Tongue (tissue), 2 donors: ENCODE data around the gene CTSH. TPM values are rescaled to one million over a fixed set of nuclear protein-coding genes. Genes with fewer than 3 reads are reported as not detected.
A peak's percentile ranks its signal among the peaks of the same experiment; 100 is the strongest.

Experiments used
- DNase-seq: peaks from one replicate; pipeline ENCODE4 v3.0.0-alpha.2; 2015
- total RNA-seq: library from RNA; depleted of rRNA; stranded (reverse); fragments of >200 nt; gene quantifications from one replicate; pipeline ENCODE4 v1.2.3, GENCODE V29; 2014

Gene CTSH
- total RNA-seq, 1 donor from 2014 or later: 43.0 TPM

DNA sequence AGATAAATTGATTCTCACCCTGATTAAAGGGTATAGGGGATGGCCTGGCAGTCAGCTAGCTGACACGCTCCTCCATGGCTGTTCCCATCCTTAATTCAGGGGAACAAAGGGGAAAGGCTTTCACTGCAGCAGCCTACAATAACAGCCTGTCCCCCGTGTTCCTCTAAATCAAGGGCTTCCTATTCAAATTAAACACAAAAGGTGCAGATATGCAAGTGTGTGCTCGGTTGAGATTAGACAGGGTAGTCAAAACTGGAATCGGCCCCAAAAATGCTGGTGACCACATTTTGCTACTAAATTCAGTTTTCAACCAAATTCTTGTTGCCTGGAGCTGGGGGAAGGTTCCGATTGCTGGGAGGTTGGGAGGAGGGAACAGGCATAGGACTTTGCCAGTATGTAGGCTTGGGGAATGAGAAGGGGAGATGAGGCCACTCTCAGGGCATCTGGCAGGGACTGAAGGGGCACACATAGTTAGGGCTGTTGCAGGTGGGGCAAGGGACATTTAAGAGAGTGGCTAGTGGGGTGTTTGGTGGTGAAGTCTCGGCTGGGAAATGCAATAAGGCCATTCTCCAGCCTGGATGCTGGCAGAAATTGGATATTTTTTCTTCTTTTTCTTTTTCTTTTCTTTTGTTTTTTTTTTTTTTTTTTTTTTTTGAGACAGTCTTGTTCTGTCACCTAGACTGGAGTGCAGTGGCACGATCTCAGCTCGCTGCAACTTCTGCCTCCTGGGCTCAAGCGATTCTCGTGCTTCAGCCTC is 32.9 kb upstream of the CTSH start:
- DNase-seq: no peak

DNA sequence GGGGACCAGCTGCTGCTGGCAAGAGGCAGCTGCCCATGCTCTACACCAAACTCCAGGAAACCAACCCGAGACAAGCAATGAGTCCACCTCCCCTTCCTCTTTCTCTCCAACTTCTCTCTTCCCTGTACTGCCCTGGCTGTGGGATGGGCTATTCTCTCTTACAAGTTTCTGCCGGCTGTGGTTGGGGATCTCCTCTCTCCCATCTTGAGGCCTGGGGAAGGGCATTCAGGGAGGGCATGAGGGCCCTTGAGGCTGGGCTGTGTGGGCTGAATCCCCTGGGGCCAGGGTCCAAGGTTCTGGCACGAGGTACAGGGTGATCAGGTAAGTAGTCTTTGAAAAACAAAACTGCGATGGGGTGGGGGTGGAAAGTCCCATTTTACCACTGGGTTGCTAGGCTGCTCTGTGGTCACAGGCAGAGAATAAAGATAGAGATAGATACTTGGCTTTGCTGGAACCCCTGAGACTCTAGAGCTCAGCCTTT is 32.3 kb upstream of the CTSH start:
- no peak for DNase-seq

- no peak for DNase-seq
Observed at GRCh38 chr15:78976691-78977090, 31.8 kb upstream of the CTSH start.

- no peak for DNase-seq
Observed at GRCh38 chr15:78974272-78974918, 29.5 kb upstream of the CTSH start.

DNA sequence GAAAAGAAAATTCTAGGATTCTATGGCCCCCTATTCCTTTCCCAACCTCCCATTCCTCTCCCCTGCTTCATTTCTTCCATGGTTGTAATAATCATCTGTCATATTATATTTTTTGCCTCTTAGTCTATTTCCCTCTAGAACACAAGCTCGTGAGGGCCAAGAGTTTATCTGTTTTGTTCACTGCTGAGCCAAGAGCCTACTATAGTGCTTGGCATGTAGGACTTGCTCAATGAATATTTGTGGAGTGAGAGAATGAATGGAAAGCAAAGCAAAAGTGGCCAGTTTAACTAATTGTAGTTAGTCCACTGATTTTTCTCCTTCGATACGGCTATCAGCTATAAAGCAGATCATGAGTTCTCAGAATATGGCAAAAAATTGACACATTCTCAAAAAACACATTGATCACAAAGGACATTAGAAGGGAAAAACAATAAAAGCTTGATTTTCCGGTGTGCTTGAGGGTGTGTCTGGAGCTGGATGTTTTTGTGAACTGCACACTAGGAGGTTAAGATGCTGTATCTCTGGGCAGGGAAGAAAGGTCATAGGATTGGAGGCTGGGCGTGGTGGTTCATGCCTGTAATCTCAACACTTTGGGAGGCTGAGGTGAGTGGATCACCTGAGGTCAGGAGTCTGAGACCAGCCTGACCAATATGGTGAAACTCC is 25.0 kb upstream of the CTSH start:
- DNase-seq: no peak

GRCh38 chr15:78968539-78969271 is 23.9 kb upstream of the CTSH start:
- DNase-seq: no peak

GRCh38 chr15:78968114-78968513 is 23.3 kb upstream of the CTSH start:
- DNase-seq: no peak

DNA sequence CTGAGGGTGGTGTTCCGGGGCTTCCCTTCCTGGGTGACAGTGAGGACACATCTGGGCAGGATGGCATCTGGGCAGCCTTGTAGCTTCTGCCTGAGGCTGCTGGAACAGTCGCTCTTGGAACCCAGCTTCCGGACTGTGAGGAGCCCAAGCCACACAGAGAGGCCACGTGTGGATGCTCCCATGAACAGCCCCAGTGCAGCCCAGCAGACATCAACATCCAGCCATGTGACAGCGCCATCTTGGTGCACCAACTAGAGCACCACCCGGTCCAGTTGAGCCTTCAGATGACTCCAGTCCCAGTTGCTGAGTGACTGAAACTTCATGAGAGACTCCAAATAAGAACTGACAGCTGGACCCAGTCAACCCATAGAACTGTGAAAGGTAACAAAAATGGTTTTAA is 15.5 kb upstream of the CTSH start:
- no peak for DNase-seq

DNA sequence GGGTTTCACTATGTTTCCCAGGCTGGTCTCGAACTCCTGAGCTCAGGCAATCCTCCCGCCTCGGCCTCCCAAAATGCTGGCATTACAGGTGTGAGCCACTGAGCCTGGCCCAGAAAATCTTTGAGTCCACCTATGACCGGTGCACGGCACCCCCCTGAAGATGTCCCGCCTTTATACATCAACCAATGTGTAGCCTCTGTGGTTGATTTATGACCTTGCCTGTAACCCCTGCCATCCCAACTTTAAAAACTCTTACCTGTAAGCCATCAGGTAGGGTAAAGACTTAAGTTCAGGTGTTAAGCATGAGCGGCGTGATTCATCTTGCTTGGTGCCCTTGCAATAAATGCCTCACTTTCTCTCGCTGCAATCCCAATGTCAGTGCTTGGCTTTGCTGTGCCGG is 14.5 kb upstream of the CTSH start:
- no peak for DNase-seq

DNA sequence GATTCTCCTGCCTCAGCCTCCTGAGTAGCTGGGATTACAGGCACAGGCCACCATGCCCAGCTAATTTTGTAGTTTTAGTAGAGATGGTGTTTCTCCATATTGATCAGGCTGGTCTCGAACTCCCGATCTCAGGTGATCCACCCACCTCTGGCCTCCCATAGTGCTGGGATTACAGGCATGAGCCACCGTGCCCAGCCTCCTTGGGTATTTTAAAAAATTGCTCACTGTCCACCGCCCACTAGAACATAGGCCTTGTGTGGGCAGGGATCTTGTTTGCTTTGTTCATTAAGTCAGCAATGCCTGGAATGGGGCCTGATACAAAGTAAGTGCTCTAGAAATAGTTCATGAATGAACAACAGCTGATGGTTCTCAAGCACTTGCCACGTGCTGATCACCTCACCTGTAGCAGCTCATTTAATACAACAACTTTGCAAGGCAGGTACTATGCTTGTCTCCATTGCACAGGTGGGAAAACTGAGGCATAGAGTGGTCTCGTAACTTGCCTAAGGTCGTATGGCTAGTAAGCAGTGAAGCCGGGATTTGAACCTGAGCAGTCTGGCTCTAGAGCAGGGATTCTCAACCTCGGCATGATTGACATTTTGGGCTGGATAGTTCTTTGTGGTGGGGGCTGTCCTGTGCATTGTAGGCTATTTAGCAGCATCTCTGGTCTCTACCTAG is 12.7 kb upstream of the CTSH start:
- DNase-seq: no peak

GRCh38 chr15:78956937-78957336 is 12.1 kb upstream of the CTSH start:
- no peak for DNase-seq

GRCh38 chr15:78955355-78955754 is 10.5 kb upstream of the CTSH start:
- DNase-seq: no peak

DNA sequence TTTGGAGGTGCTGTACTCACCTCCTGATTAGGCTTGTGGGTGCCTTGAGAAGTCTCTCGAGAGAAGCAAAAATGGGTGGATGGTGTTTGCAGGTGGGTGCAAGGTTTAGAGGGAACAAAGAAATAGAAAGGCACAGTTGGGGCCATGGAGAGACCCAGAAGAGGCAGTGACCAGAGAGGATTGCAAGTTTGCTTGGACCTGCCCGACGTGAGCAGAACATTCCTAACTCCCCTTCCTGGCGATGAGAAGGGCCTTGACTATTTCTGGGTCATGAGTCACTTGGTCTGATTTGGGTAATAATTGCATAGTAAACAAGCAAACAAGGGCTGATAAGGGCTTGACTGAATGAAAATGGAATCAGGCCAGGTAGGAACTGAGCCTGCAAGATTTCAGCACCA is 7.0 kb upstream of the CTSH start:
- DNase-seq: no peak

GRCh38 chr15:78950902-78951840 is 6.3 kb upstream of the CTSH start:
- DNase-seq: peak; percentile 30

DNA sequence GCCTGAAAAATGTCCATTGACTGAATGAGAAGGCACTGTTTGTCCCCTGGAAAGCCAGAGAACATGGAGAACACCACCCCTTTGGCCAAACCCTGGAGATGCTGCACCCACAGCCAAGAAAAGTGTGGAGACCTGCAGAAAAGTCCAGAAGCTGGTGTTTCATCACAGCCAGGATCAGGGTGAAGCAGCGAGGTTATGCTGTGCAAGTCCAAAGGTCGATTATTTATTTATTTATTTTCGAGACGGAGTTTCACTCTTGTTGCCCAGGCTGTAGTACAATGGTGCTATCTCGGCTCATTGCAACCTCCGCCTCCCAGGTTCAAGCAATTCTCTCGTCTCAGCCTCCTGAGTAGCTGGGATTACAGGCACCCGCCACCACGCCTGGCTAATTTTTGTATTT is 5.5 kb upstream of the CTSH start:
- DNase-seq: no peak

DNA sequence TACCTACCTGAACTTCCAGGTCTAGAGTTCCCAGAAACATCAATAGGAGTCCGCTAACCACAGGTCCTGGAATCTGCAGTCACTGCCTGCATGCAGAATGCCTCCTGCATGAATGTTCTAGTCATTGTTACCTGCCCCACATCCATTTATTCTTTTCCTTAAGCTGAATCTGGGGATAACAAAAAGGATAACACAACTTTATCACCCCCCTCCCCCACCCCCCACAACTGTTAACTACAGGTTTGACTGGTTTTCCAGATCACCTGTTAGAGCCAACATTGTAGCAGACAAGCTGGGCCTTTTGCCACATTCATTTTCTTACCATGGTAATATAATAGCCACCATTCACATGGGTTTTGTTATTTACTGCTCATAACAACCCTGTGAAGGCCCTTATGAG is 4.6 kb upstream of the CTSH start:
- no peak for DNase-seq

- no peak for DNase-seq
Observed at GRCh38 chr15:78947506-78947905, 2.7 kb upstream of the CTSH start.

GRCh38 chr15:78946493-78946892 is 1.6 kb upstream of the CTSH start:
- no peak for DNase-seq

DNA sequence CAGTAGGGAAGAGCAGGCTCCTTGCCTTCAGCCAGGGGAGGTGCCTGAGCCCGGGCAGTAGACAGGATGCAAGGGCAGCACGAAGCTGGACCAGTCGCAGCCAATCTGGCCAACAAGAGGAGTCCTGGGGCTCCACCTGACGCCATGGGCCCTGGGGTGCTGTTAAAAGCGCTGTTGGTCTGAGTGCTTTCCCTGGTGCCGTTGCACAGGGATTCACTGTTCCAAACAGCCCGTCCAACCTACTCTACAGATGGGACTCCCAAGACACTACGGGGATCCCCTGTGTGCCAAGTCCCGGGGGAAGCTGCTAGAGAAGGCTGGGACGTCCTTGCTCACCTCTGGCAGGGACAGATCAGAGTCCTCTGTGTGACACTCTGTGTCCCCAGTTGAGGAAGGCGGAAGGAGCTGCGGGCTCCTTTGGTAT is 632 bp downstream of the CTSH start:
- DNase-seq: no peak

DNA sequence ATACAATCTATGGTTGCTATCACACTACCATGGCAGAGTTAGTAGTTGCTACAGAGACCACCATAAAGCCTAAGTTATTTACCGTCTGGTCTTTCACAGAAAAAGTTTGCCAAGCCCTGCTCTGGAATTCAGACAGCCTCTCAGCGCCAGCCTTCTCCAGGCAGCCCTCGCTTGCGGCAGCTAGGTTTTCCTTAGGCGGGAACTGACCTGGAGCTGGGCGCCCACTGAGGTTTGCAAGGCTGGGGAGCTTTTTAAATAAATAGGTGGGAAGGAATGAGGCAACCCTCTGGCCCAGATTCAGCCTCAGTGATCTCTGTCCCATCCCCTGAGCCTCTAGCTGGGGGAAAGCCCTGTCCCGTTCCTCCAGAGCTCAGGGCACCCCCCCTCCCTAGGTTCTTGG is 1.2 kb downstream of the CTSH start:
- DNase-seq: no peak

GRCh38 chr15:78942741-78943140 is 2.1 kb downstream of the CTSH start:
- DNase-seq: no peak
